GM23338 (cell line): Measurements from ENCODE around the gene STX5.

Source experiments
- CREB1 ChIP-seq: fragments of 250-450 bp; sonication (Bioruptor Pico); IDR thresholded peaks from 2 replicates; pipeline ENCODE4 v1.5.0; 2020; ENCODE audit warnings: low read depth, mild to moderate bottlenecking, moderate library complexity
- EZH2 ChIP-seq: fragments of 200-600 bp; sonication (generic); IDR thresholded peaks from one replicate; pipeline ENCODE4 v1.8.0; 2017; ENCODE audit warnings: antibody characterized with exemption, mild to moderate bottlenecking, low read depth; ENCODE audit not compliant: unreplicated experiment
- EZH2phosphoT487 ChIP-seq: fragments of 200-600 bp; sonication (generic); IDR thresholded peaks from one replicate; pipeline ENCODE4 v1.8.1; 2018; ENCODE audit warnings: antibody characterized with exemption; ENCODE audit not compliant: unreplicated experiment
- JUNB ChIP-seq: IDR thresholded peaks from one replicate; pipeline ENCODE4 v1.6.1; 2016; ENCODE audit warnings: antibody characterized with exemption; ENCODE audit not compliant: unreplicated experiment
- NANOG ChIP-seq: IDR thresholded peaks from 2 replicates; pipeline ENCODE4 v1.6.1; 2016; ENCODE audit warnings: antibody characterized with exemption, borderline replicate concordance
- POLR2AphosphoS5 ChIP-seq: IDR thresholded peaks from 2 replicates; pipeline ENCODE4 v1.6.1; 2016; ENCODE audit warnings: antibody characterized with exemption, low read depth
- TF ChIP-seq, protein P1 (sequence below), 2 experiments: fragments of 200-600 bp in 1 of 2; sonication (generic) in 1 of 2; conservative IDR thresholded peaks; 2 replicates each; pipeline versions ENCODE4 v1.5.1 to v1.6.1; 2016 to 2017; ENCODE audit warnings: antibody characterized with exemption in 2 of 2, low read depth in 2 of 2, mild to moderate bottlenecking in 2 of 2, moderate library complexity in 1 of 2
- TF ChIP-seq, protein P2 (sequence below): IDR thresholded peaks from one replicate; pipeline ENCODE4 v1.6.1; 2018; ENCODE audit warnings: antibody characterized with exemption; ENCODE audit not compliant: unreplicated experiment
- TF ChIP-seq, protein P3 (sequence below): fragments of 250-450 bp; sonication (Bioruptor Pico); IDR thresholded peaks from 2 replicates; pipeline ENCODE4 v1.5.0; 2020; ENCODE audit warnings: mild to moderate bottlenecking, moderate library complexity

DNA sequence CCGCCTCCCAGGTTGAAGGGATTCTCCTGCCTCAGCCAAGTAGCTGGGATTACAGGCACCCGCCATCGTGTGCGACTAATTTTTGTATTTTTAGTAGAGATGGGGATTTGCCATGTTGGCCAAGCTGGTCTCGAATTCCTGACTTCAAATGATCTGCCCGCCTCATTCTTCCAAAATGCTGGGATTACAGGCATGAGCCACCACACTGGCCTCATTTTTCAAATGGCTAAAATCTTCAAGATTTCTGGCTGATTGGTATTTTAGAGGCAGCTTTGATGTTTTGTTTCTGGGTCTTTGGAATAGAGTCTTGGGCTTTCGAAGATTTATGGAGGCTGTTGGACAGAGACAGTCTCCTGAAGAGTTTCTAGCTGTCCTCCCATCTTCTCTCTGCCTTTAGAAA lies 43.0 kb upstream of the STX5 start:
- TF ChIP-seq, protein P1, sequence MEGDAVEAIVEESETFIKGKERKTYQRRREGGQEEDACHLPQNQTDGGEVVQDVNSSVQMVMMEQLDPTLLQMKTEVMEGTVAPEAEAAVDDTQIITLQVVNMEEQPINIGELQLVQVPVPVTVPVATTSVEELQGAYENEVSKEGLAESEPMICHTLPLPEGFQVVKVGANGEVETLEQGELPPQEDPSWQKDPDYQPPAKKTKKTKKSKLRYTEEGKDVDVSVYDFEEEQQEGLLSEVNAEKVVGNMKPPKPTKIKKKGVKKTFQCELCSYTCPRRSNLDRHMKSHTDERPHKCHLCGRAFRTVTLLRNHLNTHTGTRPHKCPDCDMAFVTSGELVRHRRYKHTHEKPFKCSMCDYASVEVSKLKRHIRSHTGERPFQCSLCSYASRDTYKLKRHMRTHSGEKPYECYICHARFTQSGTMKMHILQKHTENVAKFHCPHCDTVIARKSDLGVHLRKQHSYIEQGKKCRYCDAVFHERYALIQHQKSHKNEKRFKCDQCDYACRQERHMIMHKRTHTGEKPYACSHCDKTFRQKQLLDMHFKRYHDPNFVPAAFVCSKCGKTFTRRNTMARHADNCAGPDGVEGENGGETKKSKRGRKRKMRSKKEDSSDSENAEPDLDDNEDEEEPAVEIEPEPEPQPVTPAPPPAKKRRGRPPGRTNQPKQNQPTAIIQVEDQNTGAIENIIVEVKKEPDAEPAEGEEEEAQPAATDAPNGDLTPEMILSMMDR (conservative IDR thresholded peaks at IDR 0.05; ENCODE audit: low read depth in 2 of 2): no peak
- TF ChIP-seq EZH2 (no peak), POLR2AphosphoS5 (no peak), NANOG (no peak), CREB1 (CRISPR knock-in tag) (no peak), JUNB (no peak), EZH2phosphoT487 (no peak)
- TF ChIP-seq, protein P2, sequence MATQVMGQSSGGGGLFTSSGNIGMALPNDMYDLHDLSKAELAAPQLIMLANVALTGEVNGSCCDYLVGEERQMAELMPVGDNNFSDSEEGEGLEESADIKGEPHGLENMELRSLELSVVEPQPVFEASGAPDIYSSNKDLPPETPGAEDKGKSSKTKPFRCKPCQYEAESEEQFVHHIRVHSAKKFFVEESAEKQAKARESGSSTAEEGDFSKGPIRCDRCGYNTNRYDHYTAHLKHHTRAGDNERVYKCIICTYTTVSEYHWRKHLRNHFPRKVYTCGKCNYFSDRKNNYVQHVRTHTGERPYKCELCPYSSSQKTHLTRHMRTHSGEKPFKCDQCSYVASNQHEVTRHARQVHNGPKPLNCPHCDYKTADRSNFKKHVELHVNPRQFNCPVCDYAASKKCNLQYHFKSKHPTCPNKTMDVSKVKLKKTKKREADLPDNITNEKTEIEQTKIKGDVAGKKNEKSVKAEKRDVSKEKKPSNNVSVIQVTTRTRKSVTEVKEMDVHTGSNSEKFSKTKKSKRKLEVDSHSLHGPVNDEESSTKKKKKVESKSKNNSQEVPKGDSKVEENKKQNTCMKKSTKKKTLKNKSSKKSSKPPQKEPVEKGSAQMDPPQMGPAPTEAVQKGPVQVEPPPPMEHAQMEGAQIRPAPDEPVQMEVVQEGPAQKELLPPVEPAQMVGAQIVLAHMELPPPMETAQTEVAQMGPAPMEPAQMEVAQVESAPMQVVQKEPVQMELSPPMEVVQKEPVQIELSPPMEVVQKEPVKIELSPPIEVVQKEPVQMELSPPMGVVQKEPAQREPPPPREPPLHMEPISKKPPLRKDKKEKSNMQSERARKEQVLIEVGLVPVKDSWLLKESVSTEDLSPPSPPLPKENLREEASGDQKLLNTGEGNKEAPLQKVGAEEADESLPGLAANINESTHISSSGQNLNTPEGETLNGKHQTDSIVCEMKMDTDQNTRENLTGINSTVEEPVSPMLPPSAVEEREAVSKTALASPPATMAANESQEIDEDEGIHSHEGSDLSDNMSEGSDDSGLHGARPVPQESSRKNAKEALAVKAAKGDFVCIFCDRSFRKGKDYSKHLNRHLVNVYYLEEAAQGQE: no peak
- TF ChIP-seq, protein P3, sequence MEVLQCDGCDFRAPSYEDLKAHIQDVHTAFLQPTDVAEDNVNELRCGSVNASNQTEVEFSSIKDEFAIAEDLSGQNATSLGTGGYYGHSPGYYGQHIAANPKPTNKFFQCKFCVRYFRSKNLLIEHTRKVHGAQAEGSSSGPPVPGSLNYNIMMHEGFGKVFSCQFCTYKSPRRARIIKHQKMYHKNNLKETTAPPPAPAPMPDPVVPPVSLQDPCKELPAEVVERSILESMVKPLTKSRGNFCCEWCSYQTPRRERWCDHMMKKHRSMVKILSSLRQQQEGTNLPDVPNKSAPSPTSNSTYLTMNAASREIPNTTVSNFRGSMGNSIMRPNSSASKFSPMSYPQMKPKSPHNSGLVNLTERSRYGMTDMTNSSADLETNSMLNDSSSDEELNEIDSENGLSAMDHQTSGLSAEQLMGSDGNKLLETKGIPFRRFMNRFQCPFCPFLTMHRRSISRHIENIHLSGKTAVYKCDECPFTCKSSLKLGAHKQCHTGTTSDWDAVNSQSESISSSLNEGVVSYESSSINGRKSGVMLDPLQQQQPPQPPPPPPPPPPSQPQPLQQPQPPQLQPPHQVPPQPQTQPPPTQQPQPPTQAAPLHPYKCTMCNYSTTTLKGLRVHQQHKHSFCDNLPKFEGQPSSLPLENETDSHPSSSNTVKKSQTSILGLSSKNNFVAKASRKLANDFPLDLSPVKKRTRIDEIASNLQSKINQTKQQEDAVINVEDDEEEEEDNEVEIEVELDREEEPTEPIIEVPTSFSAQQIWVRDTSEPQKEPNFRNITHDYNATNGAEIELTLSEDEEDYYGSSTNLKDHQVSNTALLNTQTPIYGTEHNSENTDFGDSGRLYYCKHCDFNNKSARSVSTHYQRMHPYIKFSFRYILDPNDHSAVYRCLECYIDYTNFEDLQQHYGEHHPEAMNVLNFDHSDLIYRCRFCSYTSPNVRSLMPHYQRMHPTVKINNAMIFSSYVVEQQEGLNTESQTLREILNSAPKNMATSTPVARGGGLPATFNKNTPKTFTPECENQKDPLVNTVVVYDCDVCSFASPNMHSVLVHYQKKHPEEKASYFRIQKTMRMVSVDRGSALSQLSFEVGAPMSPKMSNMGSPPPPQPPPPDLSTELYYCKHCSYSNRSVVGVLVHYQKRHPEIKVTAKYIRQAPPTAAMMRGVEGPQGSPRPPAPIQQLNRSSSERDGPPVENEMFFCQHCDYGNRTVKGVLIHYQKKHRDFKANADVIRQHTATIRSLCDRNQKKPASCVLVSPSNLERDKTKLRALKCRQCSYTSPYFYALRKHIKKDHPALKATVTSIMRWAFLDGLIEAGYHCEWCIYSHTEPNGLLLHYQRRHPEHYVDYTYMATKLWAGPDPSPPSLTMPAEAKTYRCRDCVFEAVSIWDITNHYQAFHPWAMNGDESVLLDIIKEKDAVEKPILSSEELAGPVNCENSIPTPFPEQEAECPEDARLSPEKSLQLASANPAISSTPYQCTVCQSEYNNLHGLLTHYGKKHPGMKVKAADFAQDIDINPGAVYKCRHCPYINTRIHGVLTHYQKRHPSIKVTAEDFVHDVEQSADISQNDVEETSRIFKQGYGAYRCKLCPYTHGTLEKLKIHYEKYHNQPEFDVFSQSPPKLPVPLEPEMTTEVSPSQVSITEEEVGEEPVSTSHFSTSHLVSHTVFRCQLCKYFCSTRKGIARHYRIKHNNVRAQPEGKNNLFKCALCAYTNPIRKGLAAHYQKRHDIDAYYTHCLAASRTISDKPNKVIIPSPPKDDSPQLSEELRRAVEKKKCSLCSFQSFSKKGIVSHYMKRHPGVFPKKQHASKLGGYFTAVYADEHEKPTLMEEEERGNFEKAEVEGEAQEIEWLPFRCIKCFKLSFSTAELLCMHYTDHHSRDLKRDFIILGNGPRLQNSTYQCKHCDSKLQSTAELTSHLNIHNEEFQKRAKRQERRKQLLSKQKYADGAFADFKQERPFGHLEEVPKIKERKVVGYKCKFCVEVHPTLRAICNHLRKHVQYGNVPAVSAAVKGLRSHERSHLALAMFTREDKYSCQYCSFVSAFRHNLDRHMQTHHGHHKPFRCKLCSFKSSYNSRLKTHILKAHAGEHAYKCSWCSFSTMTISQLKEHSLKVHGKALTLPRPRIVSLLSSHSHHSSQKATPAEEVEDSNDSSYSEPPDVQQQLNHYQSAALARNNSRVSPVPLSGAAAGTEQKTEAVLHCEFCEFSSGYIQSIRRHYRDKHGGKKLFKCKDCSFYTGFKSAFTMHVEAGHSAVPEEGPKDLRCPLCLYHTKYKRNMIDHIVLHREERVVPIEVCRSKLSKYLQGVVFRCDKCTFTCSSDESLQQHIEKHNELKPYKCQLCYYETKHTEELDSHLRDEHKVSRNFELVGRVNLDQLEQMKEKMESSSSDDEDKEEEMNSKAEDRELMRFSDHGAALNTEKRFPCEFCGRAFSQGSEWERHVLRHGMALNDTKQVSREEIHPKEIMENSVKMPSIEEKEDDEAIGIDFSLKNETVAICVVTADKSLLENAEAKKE: no peak
